Measurements from ENCODE around the gene OR4D1. TPM values are rescaled to one million over a fixed set of nuclear protein-coding genes. Genes with fewer than 3 reads are reported as not detected.

OR4D1 gene
- total RNA-seq (2022; extraction: Qiagen RNA extraction; ENCODE audit: low read depth) = 0.03 TPM in 1 of 5 replicates, not detected in the others

GRCh38 chr17:58147930-58148434 is at the start of gene OR4D1:
Gene OR4D1 (plus strand): TSS chr17:58148384. CDS start chr17:58155154, 6,770 bp downstream.

GRCh38 chr17:58166682-58167081 is 18.5 kb downstream of the OR4D1 start, which contains the start of gene OR4D2:
Gene OR4D2 (plus strand): TSS chr17:58166982. CDS start chr17:58169656, 2,674 bp downstream.

DNA sequence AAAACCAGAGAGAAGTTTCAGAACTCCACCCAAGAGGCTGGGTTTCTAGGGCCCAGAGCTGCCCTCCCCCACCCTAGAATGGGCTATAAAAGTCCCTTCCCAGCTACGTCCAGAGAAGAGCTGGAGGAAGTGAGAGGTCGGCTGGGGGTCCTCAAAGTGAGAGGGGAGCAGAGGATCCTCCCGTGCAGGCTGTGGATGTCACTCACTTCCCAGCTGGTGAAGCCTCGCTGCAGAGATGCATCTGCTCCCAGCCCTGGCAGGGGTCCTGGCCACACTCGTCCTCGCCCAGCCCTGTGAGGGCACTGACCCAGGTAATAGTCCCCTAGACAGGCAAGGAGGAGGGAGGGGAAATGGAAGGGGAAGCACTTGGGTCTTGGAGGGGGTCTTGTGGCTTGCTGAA is 44.4 kb downstream of the OR4D1 start, which contains the start of gene EPX:
Gene EPX (plus strand): TSS at position 115 of the 400 bp plus-strand sequence. CDS start 121 bp downstream, at position 236.

Other genes with a start within 250 kb of the OR4D1 start
- gene CUEDC1, start 193.0 kb upstream of the OR4D1 start, total RNA-seq (2022; extraction: Qiagen RNA extraction; ENCODE audit: low read depth) = 41.9 to 56.1 TPM (median 52.0 TPM) in 5 replicates
- gene VEZF1, start 160.1 kb upstream of the OR4D1 start, total RNA-seq (2022; extraction: Qiagen RNA extraction; ENCODE audit: low read depth) = 27.2 to 46.6 TPM (median 43.6 TPM) in 5 replicates
- 213 to 296 TPM (median 260 TPM) in 5 replicates for gene SRSF1, start 141.1 kb upstream of the OR4D1 start, total RNA-seq (2022; extraction: Qiagen RNA extraction; ENCODE audit: low read depth)
- 18.9 to 27.2 TPM (median 23.2 TPM) in 5 replicates for gene DYNLL2, start 65.0 kb upstream of the OR4D1 start, total RNA-seq (2022; extraction: Qiagen RNA extraction; ENCODE audit: low read depth)
- gene OR4D2, start 18.6 kb downstream of the OR4D1 start, total RNA-seq (2022; extraction: Qiagen RNA extraction; ENCODE audit: low read depth) = not detected in 5 replicates
- not detected in 5 replicates for gene EPX, start 44.3 kb downstream of the OR4D1 start, total RNA-seq (2022; extraction: Qiagen RNA extraction; ENCODE audit: low read depth)
- gene MKS1, start 70.9 kb downstream of the OR4D1 start, total RNA-seq (2022; extraction: Qiagen RNA extraction; ENCODE audit: low read depth) = 8.5 to 11.2 TPM (median 10.6 TPM) in 5 replicates
- gene LPO, start 90.2 kb downstream of the OR4D1 start, total RNA-seq (2022; extraction: Qiagen RNA extraction; ENCODE audit: low read depth) = not detected in 5 replicates
- not detected in 5 replicates for gene MPO, start 132.6 kb downstream of the OR4D1 start, total RNA-seq (2022; extraction: Qiagen RNA extraction; ENCODE audit: low read depth)
- gene TSPOAP1, start 180.4 kb downstream of the OR4D1 start, total RNA-seq (2022; extraction: Qiagen RNA extraction; ENCODE audit: low read depth) = not detected in 5 replicates
- gene SUPT4H1, start 203.8 kb downstream of the OR4D1 start, total RNA-seq (2022; extraction: Qiagen RNA extraction; ENCODE audit: low read depth) = 101 to 168 TPM (median 147 TPM) in 5 replicates

Data from A549 treated with RU486 at 1 μM for 4 hours (cell line).